Neural cell (in vitro differentiated cells): ENCODE results near the gene C14orf132. TPM values are rescaled to one million over a fixed set of nuclear protein-coding genes. Genes with fewer than 3 reads are reported as not detected.

Source experiments
- H2AFZ ChIP-seq: fragments of 200-600, 300-800 bp; sonication (generic), shearing (Covaris generic); 2 replicates; pipeline ENCODE4 v1.6.0; 2014; ENCODE audit warnings: low read depth, mild to moderate bottlenecking, antibody characterized with exemption, low read length, moderate library complexity
- H3F3A ChIP-seq: fragments of 200-600 bp; shearing (Covaris generic); 2 replicates; pipeline ENCODE4 v1.6.1; 2016; ENCODE audit warnings: mild to moderate bottlenecking, moderate library complexity, mixed read lengths, antibody characterized with exemption, low read length; ENCODE audit not compliant: insufficient read depth, poor library complexity, severe bottlenecking
- H3K27ac ChIP-seq: fragments of 200-600, 300-800 bp; sonication (generic), shearing (Covaris generic); 2 replicates; pipeline ENCODE4 v1.5.1; 2014; ENCODE audit warnings: mild to moderate bottlenecking, low read length, moderate library complexity
- H3K27me3 ChIP-seq: fragments of 300-800, 200-600 bp; sonication (generic), shearing (Covaris generic); 2 replicates; pipeline ENCODE4 v1.6.0; 2014; ENCODE audit warnings: mild to moderate bottlenecking, low read depth, low read length, moderate library complexity; ENCODE audit not compliant: insufficient read depth
- H3K36me3 ChIP-seq: fragments of 300-800, 200-600 bp; sonication (generic), shearing (Covaris generic); 2 replicates; pipeline ENCODE4 v1.5.1; 2014; ENCODE audit warnings: mild to moderate bottlenecking, antibody characterized with exemption, low read length, moderate library complexity; ENCODE audit not compliant: insufficient read depth
- H3K4me2 ChIP-seq: fragments of 300-800, 200-600 bp; sonication (generic), shearing (Covaris generic); 2 replicates; pipeline ENCODE4 v1.6.0; 2014; ENCODE audit warnings: mild to moderate bottlenecking, low read length
- H3K4me3 ChIP-seq: fragments of 300-800, 200-600 bp; sonication (generic), shearing (Covaris generic); 2 replicates; pipeline ENCODE4 v1.5.1; 2014; ENCODE audit warnings: mild to moderate bottlenecking, low read length, moderate library complexity
- H3K79me2 ChIP-seq: fragments of 200-600 bp; shearing (Covaris generic); replicated peaks from 2 replicates; pipeline ENCODE4 v1.6.0; 2014; ENCODE audit warnings: mild to moderate bottlenecking, low read length, moderate library complexity; ENCODE audit not compliant: insufficient read depth
- H3K9ac ChIP-seq: fragments of 300-800, 200-600 bp; sonication (generic), shearing (Covaris generic); 2 replicates; pipeline ENCODE4 v1.6.1; 2016; ENCODE audit warnings: mild to moderate bottlenecking, low read length, mixed read lengths
- H3K9me2 ChIP-seq: fragments of 200-600 bp; shearing (Covaris generic); 2 replicates; pipeline ENCODE4 v1.6.1; 2016; ENCODE audit warnings: mild to moderate bottlenecking, low read length, mixed read lengths; ENCODE audit not compliant: insufficient read depth
- H3K9me3 ChIP-seq: fragments of 200-600, 300-800 bp; sonication (generic), shearing (Covaris generic); 2 replicates; pipeline ENCODE4 v1.6.1; 2016; ENCODE audit warnings: mild to moderate bottlenecking, mixed run types, low read length, moderate library complexity, mixed read lengths
- H4K20me1 ChIP-seq: fragments of 200-600 bp; shearing (Covaris generic); 2 replicates; pipeline ENCODE4 v1.6.1; 2016; ENCODE audit warnings: mild to moderate bottlenecking, mixed run types; ENCODE audit not compliant: insufficient read depth
- CTCF ChIP-seq: fragments of 450-650 bp; IDR thresholded peaks from 2 replicates; pipeline ENCODE4 v1.5.1; 2014; ENCODE audit warnings: antibody characterized with exemption, mild to moderate bottlenecking, moderate library complexity; ENCODE audit not compliant: poor library complexity, severe bottlenecking
- EP300 ChIP-seq: fragments of 450-650 bp; conservative IDR thresholded peaks from 2 replicates; pipeline ENCODE4 v1.6.1; 2014; ENCODE audit warnings: antibody characterized with exemption, mild to moderate bottlenecking, moderate library complexity; ENCODE audit not compliant: poor library complexity, severe bottlenecking
- EZH2 ChIP-seq: fragments of 200-600, 300-800 bp; shearing (Covaris generic), sonication (generic); IDR thresholded peaks from 2 replicates; pipeline ENCODE4 v1.6.1; 2014; ENCODE audit warnings: antibody characterized with exemption, low read length, borderline replicate concordance, mild to moderate bottlenecking; ENCODE audit not compliant: insufficient read depth, poor library complexity, severe bottlenecking
- MXI1 ChIP-seq: fragments of 450-650 bp; conservative IDR thresholded peaks from 2 replicates; pipeline ENCODE4 v1.6.1; 2014; ENCODE audit warnings: antibody characterized with exemption, mild to moderate bottlenecking; ENCODE audit not compliant: poor library complexity, severe bottlenecking
- POLR2AphosphoS5 ChIP-seq: IDR thresholded peaks from 2 replicates; pipeline ENCODE4 v1.6.1; 2012
- RAD21 ChIP-seq: fragments of 450-650 bp; conservative IDR thresholded peaks from 2 replicates; pipeline ENCODE4 v1.6.1; 2014; ENCODE audit warnings: antibody characterized with exemption, mild to moderate bottlenecking, moderate library complexity
- REST ChIP-seq: IDR thresholded peaks from 2 replicates; pipeline ENCODE4 v1.6.1; 2012; ENCODE audit warnings: borderline replicate concordance
- SMC3 ChIP-seq: fragments of 450-650 bp; conservative IDR thresholded peaks from 2 replicates; pipeline ENCODE4 v1.6.1; 2014; ENCODE audit warnings: antibody characterized with exemption, mild to moderate bottlenecking, moderate library complexity; ENCODE audit not compliant: poor library complexity
- TAF1 ChIP-seq: IDR thresholded peaks from 2 replicates; pipeline ENCODE4 v1.6.1; 2012; ENCODE audit warnings: low read depth
- polyA plus RNA-seq: library from polyadenylated mRNA; depleted of rRNA; stranded (reverse); fragments of >200 nt; gene quantifications from 2 replicates; pipeline ENCODE4 v1.2.3, GENCODE V29; 2014

Gene C14orf132
- polyA plus RNA-seq, 1 donor from 2014 or later: 50.1 TPM

GRCh38 chr14:96108911-96109310 lies 69.7 kb downstream of the C14orf132 start:
- no peaks in the 10 kb centered on the region for H3K27me3 ChIP-seq
- H3F3A ChIP-seq: no peaks in the 10 kb centered on the region
- no peak overlapping the region for H3K4me2 ChIP-seq
- H3K9me2 ChIP-seq: no peaks in the 10 kb centered on the region
- no peak overlapping the region for H3K4me3 ChIP-seq
- no peak overlapping the region for H2AFZ ChIP-seq
- H3K27ac ChIP-seq: no peak overlapping the region
- H3K9ac ChIP-seq: no peak overlapping the region
- H3K36me3 ChIP-seq: no peaks in the 10 kb centered on the region
- no peaks in the 10 kb centered on the region for H3K9me3 ChIP-seq
- no peaks in the 10 kb centered on the region for H4K20me1 ChIP-seq
- H3K79me2 ChIP-seq: no peaks in the 10 kb centered on the region
- TF ChIP-seq SMC3 (no peak), REST (no peak), EZH2 (no peak), POLR2AphosphoS5 (no peak), EP300 (no peak), MXI1 (no peak), CTCF (no peak), TAF1 (no peak), RAD21 (no peak)

GRCh38 chr14:96109596-96110355 lies 70.6 kb downstream of the C14orf132 start:
- H3K27ac ChIP-seq: no peak overlapping the region
- H3K4me2 ChIP-seq: no peak overlapping the region
- H3F3A ChIP-seq: no peaks in the 10 kb centered on the region
- H3K9me3 ChIP-seq: no peaks in the 10 kb centered on the region
- no peak overlapping the region for H3K4me3 ChIP-seq
- no peaks in the 10 kb centered on the region for H4K20me1 ChIP-seq
- no peaks in the 10 kb centered on the region for H3K79me2 ChIP-seq
- H3K9me2 ChIP-seq: no peaks in the 10 kb centered on the region
- no peaks in the 10 kb centered on the region for H3K36me3 ChIP-seq
- H3K9ac ChIP-seq: no peak overlapping the region
- H2AFZ ChIP-seq: no peak overlapping the region
- H3K27me3 ChIP-seq: no peaks in the 10 kb centered on the region
- no peak for TF ChIP-seq EP300
- TF ChIP-seq MXI1: no peak
- TF ChIP-seq TAF1: no peak
